Activated T-helper 17 cell treated with anti-CD3 and anti-CD28 coated beads, Interleukin-2, amount 50 U/mL, for 72 hours (primary cell): ENCODE measurements around the gene HEATR5A. TPM values are rescaled to one million over a fixed set of nuclear protein-coding genes. Genes with fewer than 3 reads are reported as not detected.
A peak's percentile ranks its signal among the peaks of the same experiment; 100 is the strongest.
"Not testable (repeated sequence)": the region's sequence is repeated elsewhere in the genome, so short reads cannot be mapped to it uniquely, and the experiment has no call there.

ENCODE experiments used
- ATAC-seq: fragments of 150-1000 bp; cut with Tn5 transposase; replicated peaks from 2 replicates; pipeline ENCODE4 v1.10.0; 2021; ENCODE audit warnings: mild to moderate bottlenecking, moderate library complexity
- H3K27ac Mint-ChIP-seq: one replicate; pipeline ENCODE4 v1.8.0; 2022; ENCODE audit warnings: mixed read lengths
- H3K27me3 Mint-ChIP-seq: one replicate; pipeline ENCODE4 v1.8.0; 2022; ENCODE audit warnings: mixed read lengths
- H3K36me3 Mint-ChIP-seq: one replicate; pipeline ENCODE4 v1.8.0; 2022; ENCODE audit warnings: low read depth, mild to moderate bottlenecking, mixed read lengths
- H3K4me1 Mint-ChIP-seq: one replicate; pipeline ENCODE4 v1.8.0; 2022; ENCODE audit warnings: mixed read lengths
- H3K4me3 Mint-ChIP-seq: one replicate; pipeline ENCODE4 v1.8.0; 2022; ENCODE audit warnings: mild to moderate bottlenecking, mixed read lengths
- H3K9me3 Mint-ChIP-seq: one replicate; pipeline ENCODE4 v1.8.0; 2022; ENCODE audit warnings: mixed read lengths
- total RNA-seq, 2 donors: library from RNA; stranded (reverse); gene quantifications; one replicate each; pipeline ENCODE4 v1.2.3, GENCODE V29; 2022

Gene HEATR5A
- total RNA-seq: 10 to 100 TPM; 16.4 to 23.8 TPM

DNA sequence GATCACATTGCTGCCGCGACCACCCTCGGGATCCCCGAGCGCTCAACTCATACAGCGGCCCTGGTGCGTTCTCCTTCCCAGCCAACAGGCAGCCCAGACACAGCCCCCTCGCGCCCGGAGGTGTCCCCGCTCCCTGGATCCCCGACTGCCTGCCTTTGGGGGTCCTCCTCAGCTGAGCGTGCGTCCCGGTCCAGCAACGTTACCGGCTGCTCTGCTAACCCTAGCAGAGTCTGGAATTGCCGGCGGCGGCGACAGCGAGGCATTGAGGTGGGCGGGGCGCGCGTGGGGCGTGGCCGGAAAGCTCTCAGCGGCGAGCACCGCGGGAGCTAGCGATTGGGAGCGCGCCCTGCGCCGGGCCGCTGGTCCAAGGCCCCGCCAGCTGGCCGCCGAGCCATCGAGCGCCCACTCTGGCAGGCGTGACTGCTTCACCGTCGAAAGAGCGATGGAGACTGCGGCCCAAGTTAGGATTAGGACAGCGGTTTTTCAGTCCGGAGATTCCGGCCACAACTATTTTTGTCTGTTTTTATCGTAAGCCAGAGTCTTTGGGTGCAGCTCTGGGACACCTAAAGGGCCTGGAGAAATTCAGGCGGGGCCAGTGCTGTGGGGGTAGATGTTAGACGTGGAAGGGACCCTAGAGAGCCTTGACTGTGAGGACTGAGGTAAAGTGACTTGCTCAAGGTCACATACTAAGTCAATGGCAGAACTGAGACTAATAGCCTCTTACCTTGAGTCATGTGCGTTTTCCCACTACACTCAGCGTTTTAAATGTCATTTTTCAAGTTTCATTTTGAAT is at the start of gene HEATR5A:
Gene HEATR5A (minus strand): TSS at position 232 of the 793 bp plus-strand sequence. CDS start 17,575 bp downstream, outside the sequence.
- H3K36me3 Mint-ChIP-seq: peaks cover 5% of the 10 kb centered on the region
- H3K27ac Mint-ChIP-seq: peak within 1 kb of the TSS; percentile 75
- H3K27me3 Mint-ChIP-seq: no peaks in the 10 kb centered on the region
- H3K4me3 Mint-ChIP-seq: peak within 1 kb of the TSS; percentile 91
- ATAC-seq: peak; percentile 93
- H3K4me1 Mint-ChIP-seq: peaks cover 5% of the 10 kb centered on the region
- no peaks in the 10 kb centered on the region for H3K9me3 Mint-ChIP-seq

DNA sequence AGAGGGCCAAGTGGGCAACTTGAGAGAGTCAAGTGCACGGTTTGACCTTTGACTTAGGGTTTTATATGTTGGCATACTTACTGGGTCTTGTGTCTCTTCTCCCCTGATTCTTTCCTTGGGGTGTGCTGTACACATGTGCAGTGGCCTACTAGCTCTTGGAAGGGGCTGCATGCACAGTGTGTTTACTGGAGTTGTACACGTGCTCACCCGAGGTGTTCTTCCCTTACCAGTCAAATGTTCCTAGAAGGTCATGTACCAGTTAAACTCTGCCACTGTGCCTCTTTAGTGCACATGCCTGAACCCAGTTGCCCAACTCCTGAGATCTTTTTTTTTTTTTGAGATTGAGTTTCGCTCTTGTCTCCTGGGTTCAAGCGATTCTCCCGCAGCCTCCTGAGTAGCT is 46.2 kb upstream of the HEATR5A start:
- H3K4me1 Mint-ChIP-seq: no peaks in the 10 kb centered on the region
- H3K4me3 Mint-ChIP-seq: no peak overlapping the region
- H3K27ac Mint-ChIP-seq: no peak overlapping the region
- no peaks in the 10 kb centered on the region for H3K27me3 Mint-ChIP-seq
- no peaks in the 10 kb centered on the region for H3K9me3 Mint-ChIP-seq
- no peak for ATAC-seq
- H3K36me3 Mint-ChIP-seq: no peaks in the 10 kb centered on the region

DNA sequence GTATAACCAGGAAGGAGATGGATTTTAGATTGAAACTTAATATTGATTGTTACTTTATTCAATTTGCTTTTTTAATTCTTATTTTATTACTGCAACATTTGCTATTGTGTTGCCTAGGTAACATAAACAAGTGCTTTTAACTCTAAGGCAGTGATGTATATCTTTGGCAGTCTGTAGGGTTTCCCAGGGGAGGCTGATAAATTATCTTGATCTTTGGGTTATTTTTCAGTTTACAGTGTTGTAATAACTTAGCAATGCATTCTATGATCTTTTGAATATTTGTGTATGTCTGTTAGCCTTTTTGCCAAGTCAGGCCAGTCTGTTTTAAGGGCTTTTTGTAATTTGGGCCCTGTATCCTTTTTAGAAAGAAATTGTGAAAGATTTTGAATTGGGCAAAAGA is 44.8 kb upstream of the HEATR5A start:
- Mint-ChIP-seq H3K36me3 (no peaks in the 10 kb centered on the region), H3K27me3 (no peaks in the 10 kb centered on the region), H3K4me1 (no peaks in the 10 kb centered on the region), H3K4me3 (no peak overlapping the region), H3K9me3 (no peaks in the 10 kb centered on the region), H3K27ac (no peak overlapping the region)
- no peak for ATAC-seq

DNA sequence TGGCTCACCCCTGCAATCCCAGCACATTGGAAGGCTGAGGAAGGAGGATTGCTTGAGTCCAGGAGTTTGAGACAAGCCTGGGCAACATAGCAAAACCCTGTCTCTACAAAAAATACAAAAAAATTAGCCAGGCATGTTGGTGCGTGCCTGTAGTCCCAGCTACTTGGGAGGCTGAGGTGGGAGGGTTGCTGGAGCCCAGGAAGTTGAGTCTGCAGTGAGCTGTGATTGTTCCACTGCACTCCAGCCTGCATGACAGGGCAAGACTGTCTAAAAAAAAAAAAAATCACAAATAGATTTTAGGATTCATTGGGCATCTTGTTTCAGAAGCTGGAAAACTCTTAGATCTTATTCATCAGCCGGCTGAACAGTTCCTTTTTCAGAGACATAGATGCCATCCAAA is 42.1 kb upstream of the HEATR5A start:
- H3K27me3 Mint-ChIP-seq, H3K4me3 Mint-ChIP-seq, ATAC-seq, H3K36me3 Mint-ChIP-seq, H3K4me1 Mint-ChIP-seq, H3K9me3 Mint-ChIP-seq, H3K27ac Mint-ChIP-seq: not testable (repeated sequence)

DNA sequence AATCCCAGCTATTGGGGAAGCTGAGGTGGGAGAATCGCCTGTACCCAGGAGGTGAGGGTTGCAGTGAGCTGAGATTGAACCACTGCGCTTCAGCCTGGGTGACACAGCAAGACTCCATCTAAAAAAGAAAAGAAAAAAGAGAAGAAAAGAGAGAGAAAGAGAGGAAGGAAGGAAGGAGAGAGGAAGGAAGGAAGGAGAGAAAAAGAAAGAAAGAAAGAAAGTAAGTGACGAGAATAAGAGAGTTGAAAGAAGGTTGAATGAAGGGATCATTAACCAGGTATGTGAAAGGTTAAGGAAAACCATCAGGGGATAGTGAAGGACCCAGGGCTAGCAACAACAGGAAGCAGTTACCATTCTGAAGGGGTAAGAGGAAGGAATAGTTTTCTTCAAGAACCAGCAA is 41.2 kb upstream of the HEATR5A start:
- H3K27me3 Mint-ChIP-seq: no peaks in the 10 kb centered on the region
- no peak overlapping the region for H3K27ac Mint-ChIP-seq
- no peak overlapping the region for H3K4me3 Mint-ChIP-seq
- H3K36me3 Mint-ChIP-seq: no peaks in the 10 kb centered on the region
- no peak for ATAC-seq
- H3K9me3 Mint-ChIP-seq: no peaks in the 10 kb centered on the region
- H3K4me1 Mint-ChIP-seq: no peaks in the 10 kb centered on the region

DNA sequence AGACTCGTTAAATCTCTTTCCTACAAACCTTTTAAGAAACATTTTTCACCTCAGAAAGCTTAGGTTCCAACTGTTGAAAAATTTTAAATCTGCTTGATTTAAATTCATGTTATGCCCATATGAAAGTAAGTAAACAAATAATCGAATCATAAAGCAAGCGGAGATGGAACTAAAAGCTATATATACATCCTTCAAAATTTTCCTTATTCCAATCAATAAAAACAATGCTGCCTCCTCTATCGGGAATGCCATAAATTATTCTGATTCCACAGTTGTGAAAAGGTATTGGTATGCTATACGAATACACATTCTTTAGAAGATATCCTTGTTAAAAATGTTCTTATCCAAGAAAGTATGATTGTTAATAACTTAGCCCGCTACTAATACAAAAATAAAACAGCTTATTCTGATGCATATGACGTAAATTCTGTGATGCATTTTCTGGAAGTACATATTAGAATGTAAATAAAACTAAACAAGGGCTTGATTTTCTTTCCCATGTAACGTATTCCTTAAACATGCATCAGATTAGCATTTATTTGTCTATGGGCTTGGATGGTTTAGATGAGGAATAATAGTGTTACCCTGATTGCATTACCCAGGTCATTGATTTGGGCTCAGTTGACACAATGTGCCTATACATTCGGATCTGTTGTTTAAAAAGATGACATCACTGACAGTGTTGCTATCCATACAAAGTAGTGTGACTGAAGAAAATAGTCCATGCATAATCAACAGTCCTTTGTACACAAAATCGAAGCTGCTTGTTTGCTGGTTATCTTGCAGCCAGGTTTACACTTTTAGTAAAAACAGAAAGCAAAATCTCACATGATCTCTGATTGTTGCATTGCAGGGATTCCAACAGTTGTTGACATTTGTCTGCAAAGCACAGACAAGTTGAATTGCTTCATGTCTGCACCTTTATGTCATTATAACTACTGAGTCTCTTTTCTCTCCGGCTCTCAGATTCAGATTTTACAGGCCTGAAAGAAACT is 37.6 kb upstream of the HEATR5A start:
- no peaks in the 10 kb centered on the region for H3K4me1 Mint-ChIP-seq
- peak overlapping the region; percentile 98 for H3K4me3 Mint-ChIP-seq
- peaks cover 2% of the 10 kb centered on the region for H3K36me3 Mint-ChIP-seq
- ATAC-seq: no peak
- no peaks in the 10 kb centered on the region for H3K27me3 Mint-ChIP-seq
- peak overlapping the region; percentile 99 for H3K27ac Mint-ChIP-seq
- no peaks in the 10 kb centered on the region for H3K9me3 Mint-ChIP-seq

DNA sequence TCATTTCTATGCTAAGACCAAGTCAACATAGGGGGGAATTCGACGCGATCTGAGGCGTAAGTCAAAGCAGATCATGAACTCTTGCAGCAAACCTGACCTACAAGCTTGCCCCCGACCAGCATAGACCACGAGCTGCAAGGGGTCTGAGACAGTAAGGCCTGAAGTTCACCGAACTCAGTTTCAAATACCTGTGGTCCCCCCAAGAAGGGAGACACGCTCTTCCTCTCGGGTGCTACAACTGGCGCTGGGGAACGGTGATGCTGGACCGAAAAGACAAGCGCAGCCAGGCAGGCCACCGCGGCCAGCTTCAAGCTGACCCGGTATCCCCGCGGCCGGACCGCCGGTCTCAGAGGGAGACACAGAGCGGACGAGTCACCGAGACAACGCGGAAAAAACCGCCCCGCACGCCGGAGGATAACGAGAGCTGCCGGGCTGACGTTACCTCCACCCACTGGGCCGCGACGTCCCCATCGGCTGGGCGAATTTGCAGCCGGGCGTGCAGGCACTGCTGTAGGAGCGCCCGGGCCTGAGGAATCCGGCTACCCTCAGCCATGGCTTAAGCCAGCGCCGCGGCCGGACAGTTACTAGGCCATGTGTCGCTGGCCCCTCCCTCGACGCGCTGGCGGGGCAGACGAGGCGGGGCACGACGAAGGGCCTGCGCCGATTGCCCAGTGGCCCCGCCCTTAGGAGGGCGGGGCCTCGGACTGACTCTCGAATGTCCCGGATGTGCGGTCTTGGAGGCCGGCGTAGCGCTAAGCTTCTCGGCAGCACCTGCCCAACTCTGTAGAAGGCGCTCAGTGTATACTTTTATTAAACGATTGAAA is 36.7 kb upstream of the HEATR5A start, which contains the start of gene DTD2:
Gene DTD2 (minus strand): TSS at position 666 of the 824 bp plus-strand sequence. CDS start 113 bp downstream, at position 553.
- ATAC-seq: peak; percentile 98
- Mint-ChIP-seq H3K36me3 (peaks cover 12% of the 10 kb centered on the region), H3K9me3 (no peaks in the 10 kb centered on the region), H3K27ac (peak within 1 kb of the TSS; percentile 99), H3K4me3 (peak within 1 kb of the TSS; percentile 98), H3K27me3 (no peaks in the 10 kb centered on the region), H3K4me1 (no peaks in the 10 kb centered on the region)

DNA sequence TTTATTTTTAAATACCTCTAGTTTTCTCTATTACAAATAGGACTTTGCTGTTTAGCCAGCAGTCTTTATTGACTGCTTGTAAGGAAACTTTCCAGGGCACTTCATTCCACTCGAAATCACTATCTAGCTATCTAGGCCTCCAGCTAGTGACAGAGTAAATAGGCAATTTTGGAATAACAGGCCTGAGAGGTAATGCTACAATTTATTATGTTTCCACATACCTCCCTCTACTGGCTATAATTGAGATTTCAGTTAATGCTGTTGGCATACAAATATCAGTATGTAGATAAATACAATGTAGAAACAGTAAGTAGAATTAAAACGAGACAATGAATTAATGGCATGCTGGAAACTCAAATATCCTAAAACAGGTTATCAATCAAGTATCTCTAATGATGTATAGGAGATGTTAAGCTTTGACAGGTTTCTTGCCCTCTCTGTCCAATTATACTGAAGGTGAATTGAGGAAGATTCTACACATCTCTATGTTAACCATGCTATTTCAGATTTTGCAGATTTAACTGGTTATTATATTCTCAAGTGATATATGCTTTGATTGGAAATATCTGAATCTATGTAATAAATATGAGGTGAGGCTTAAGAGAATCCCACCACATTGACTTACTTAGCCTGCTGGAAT is 29.7 kb upstream of the HEATR5A start:
- no peak overlapping the region for H3K4me3 Mint-ChIP-seq
- peak; percentile 49 for ATAC-seq
- peaks cover 66% of the 10 kb centered on the region for H3K36me3 Mint-ChIP-seq
- H3K27me3 Mint-ChIP-seq: no peaks in the 10 kb centered on the region
- H3K4me1 Mint-ChIP-seq: no peaks in the 10 kb centered on the region
- peak overlapping the region; percentile 33 for H3K27ac Mint-ChIP-seq
- no peaks in the 10 kb centered on the region for H3K9me3 Mint-ChIP-seq

DNA sequence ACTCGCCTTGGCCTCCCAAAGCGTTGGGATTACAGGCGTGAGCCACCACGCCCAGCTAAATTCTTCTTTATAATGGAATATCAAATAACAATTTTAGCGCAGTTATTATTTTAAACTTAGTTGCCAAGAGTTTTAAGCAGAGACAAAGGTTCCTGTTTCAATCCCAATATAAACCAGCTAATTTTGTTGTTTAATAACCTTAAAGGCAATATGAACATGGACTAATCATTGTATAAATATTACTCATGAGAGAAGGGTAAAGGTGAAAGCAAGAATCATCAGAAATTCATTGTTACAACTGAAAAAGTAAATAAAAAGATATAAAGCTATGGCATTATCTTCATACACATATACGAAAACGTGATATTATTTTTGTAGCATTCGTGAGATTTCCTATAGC is 28.8 kb upstream of the HEATR5A start:
- H3K27me3 Mint-ChIP-seq: no peaks in the 10 kb centered on the region
- H3K4me3 Mint-ChIP-seq: no peak overlapping the region
- peaks cover 66% of the 10 kb centered on the region for H3K36me3 Mint-ChIP-seq
- no peaks in the 10 kb centered on the region for H3K9me3 Mint-ChIP-seq
- H3K4me1 Mint-ChIP-seq: peaks cover 2% of the 10 kb centered on the region
- ATAC-seq: no peak
- H3K27ac Mint-ChIP-seq: no peak overlapping the region

DNA sequence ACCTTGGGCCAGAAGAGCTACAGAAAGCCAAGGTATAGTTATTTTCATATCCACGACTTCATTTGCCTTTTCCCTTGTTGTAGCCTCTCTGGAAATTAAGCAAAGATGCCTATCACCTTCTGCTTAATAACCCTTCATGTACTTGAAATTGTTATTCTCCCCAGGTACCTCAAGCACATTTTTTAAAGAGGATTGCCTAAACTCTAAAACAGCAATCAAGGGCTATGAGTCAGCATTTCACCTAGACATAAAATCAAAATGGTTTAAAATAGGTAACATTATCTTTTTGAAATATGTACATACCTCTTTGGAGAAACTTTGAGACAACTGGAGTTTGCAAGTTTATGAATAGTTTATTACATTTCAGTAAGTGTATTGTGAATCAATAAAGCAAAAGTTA is 25.4 kb upstream of the HEATR5A start:
- peaks cover 41% of the 10 kb centered on the region for H3K36me3 Mint-ChIP-seq
- H3K4me1 Mint-ChIP-seq: peaks cover 4% of the 10 kb centered on the region
- H3K4me3 Mint-ChIP-seq: no peak overlapping the region
- no peak overlapping the region for H3K27ac Mint-ChIP-seq
- H3K27me3 Mint-ChIP-seq: no peaks in the 10 kb centered on the region
- no peak for ATAC-seq
- H3K9me3 Mint-ChIP-seq: no peaks in the 10 kb centered on the region

DNA sequence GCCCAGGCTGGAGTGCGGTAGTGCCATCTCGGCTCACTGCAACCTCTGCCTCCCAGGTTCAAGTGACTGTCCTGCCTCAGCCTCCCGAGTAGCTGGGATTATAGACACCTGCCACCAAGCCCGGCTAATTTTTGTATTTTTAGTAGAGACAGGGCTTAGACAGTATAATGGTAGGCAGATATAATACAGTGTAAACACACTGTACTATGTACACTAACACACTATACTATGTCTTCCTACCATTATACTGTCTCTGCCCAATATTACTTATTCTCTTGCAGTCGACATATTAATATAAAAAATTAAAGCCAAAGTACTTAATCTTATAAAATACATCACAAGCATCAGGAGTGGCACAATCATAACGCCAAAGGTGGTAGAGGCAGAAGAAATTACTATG is 21.9 kb upstream of the HEATR5A start:
- Mint-ChIP-seq H3K9me3 (no peaks in the 10 kb centered on the region), H3K4me1 (peaks cover 4% of the 10 kb centered on the region), H3K27ac (no peak overlapping the region), H3K36me3 (peaks cover 38% of the 10 kb centered on the region), H3K27me3 (no peaks in the 10 kb centered on the region), H3K4me3 (no peak overlapping the region)
- no peak for ATAC-seq

DNA sequence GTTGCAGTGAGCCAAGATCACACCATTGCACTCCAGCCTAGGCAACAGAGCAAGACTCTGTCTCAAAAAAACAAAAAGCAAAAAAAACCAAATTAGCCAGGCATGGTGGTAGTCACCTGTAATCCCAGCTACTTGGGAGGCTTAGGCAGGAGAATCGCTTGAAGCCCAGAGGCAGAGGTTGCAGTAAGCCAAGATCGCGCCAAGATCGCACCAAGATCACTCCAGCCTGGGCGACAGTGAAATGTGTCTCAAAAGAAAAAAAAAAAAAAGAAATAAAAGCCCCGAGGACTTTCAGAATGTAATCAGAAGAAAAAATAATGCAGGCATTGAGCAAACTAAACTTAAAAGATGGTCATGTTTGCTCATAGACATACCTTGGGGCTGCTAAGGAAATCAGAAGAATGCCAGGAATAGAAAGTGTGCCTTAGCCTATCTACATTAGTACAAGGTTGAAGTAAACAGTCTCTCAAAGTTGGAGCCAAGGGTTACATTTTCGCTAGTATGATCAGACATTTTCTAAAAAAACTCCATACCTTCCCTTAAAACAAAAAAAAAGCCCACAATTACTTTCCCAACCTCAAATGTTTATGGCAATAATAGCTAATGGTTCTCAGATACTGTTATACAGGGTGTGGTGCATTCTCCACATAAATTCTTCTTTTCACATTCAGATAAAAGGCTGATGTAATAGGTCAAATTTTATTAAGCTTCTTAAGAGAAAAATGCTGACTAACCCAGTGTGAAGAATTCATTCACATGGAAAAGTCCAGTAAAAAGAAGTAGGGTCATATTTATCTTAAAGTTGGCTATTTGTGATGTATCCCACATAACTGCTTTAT is 21.1 kb upstream of the HEATR5A start:
- Mint-ChIP-seq H3K4me1 (peaks cover 4% of the 10 kb centered on the region), H3K9me3 (no peaks in the 10 kb centered on the region), H3K27me3 (no peaks in the 10 kb centered on the region), H3K27ac (no peak overlapping the region), H3K4me3 (no peak overlapping the region), H3K36me3 (peaks cover 30% of the 10 kb centered on the region)
- no peak for ATAC-seq

DNA sequence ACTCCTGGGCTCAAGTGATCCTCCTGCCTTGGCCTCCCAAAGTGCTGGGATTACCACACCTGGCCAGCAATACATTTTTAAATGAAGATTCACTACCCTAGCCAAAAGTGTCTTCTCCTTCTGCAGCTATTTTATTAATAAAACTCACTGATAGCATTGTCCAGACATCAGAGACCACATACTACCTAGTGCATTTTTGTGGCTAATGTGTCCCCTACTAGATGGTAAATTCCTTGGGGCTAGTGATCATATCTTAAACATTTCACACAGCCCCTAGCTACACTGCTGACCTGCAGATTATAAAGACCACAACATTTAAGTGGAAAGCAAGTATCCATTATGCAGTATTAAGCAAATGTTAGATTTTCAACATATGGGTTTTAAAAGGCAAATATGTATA is 19.9 kb upstream of the HEATR5A start:
- no peaks in the 10 kb centered on the region for H3K27me3 Mint-ChIP-seq
- no peak for ATAC-seq
- H3K27ac Mint-ChIP-seq: no peak overlapping the region
- no peak overlapping the region for H3K4me3 Mint-ChIP-seq
- H3K36me3 Mint-ChIP-seq: peaks cover 19% of the 10 kb centered on the region
- no peaks in the 10 kb centered on the region for H3K9me3 Mint-ChIP-seq
- H3K4me1 Mint-ChIP-seq: peaks cover 7% of the 10 kb centered on the region
